GM12878 (cell line): Measurements from ENCODE around the gene USP47. TPM values are rescaled to one million over a fixed set of nuclear protein-coding genes. Genes with fewer than 3 reads are reported as not detected.

Experiments used
- ATAC-seq: fragments of 200-7000 bp; cut with Tn5 transposase; 3 replicates; pipeline ENCODE4 v1.9.1; 2020; ENCODE audit warnings: mild to moderate bottlenecking, moderate library complexity
- BruUV-seq: library from RNA; stranded (reverse); fragments of 400-500 nt; replicated peaks from 2 replicates; lab custom pipeline; 2021; lab: Mats Ljungman, UMichigan
- CTCF ChIA-PET: fragments of 300-600 bp; sonication (Branson Sonifier 250); formaldehyde crosslinking; extraction: SDS; loops from one replicate; lab custom pipeline; 2021; ENCODE audit warnings: inconsistent platforms; lab: Yijun Ruan, JAX
- POLR2A ChIA-PET: fragments of 350-600 bp; formaldehyde crosslinking; extraction: SDS; loops from one replicate; lab custom pipeline; 2021; ENCODE audit warnings: inconsistent platforms; lab: Charles Lee
- RAD21 ChIA-PET: fragments of 300-600 bp; sonication (Branson Sonifier 250); formaldehyde crosslinking; loops from one replicate; lab custom pipeline; 2023; ENCODE audit warnings: antibody characterized with exemption; ENCODE audit not compliant: unreplicated experiment; lab: Charles Lee
- SMC1A ChIA-PET: fragments of 300-600 bp; sonication (Branson Sonifier 250); formaldehyde crosslinking; loops from one replicate; lab custom pipeline; 2023; ENCODE audit not compliant: unreplicated experiment, uncharacterized antibody; lab: Charles Lee
- DNase-seq: peaks from one replicate; pipeline ENCODE4 v3.0.0-alpha.2; 2011; ENCODE audit warnings: low read depth, low spot score
- FAIRE-seq: peaks from 3 replicates; lab custom pipeline; 2011; peaks lifted over from hg19 to GRCh38; lab: Jason Lieb, UNC
- H2AFZ ChIP-seq: 2 replicates; pipeline ENCODE4 v1.6.0; 2011; ENCODE audit warnings: low read depth, low read length, control low read depth; ENCODE audit not compliant: control insufficient read depth
- H3K27ac ChIP-seq: 2 replicates; pipeline ENCODE4 v1.5.1; 2011; ENCODE audit warnings: control low read depth; ENCODE audit not compliant: control insufficient read depth, insufficient read depth
- H3K27me3 ChIP-seq, 2 experiments: replicated peaks in 1 of 2; 2 replicates each; pipeline versions ENCODE4 v1.6.0 to v1.6.1; 2011; ENCODE audit warnings: low read length in 1 of 2; ENCODE audit not compliant: control insufficient read depth in 2 of 2, insufficient read depth in 2 of 2
- H3K36me3 ChIP-seq, 2 experiments: 2 replicates each; pipeline ENCODE4 v1.5.1; 2011; ENCODE audit warnings: low read length in 1 of 2; ENCODE audit not compliant: control insufficient read depth in 2 of 2, insufficient read depth in 2 of 2
- H3K4me1 ChIP-seq: 2 replicates; pipeline ENCODE4 v1.6.1; 2011; ENCODE audit warnings: mild to moderate bottlenecking, low read length, moderate library complexity, mixed read lengths; ENCODE audit not compliant: control insufficient read depth, insufficient read depth
- H3K4me2 ChIP-seq: 2 replicates; pipeline ENCODE4 v1.6.0; 2011; ENCODE audit warnings: control low read depth; ENCODE audit not compliant: control insufficient read depth, insufficient read depth
- H3K4me3 ChIP-seq: fragments of 200-600 bp; sonication (generic); 2 replicates; pipeline ENCODE4 v1.5.1; 2016
- H3K79me2 ChIP-seq: 2 replicates; pipeline ENCODE4 v1.6.0; 2011; ENCODE audit warnings: low read length; ENCODE audit not compliant: control insufficient read depth, insufficient read depth
- H3K9ac ChIP-seq: 2 replicates; pipeline ENCODE4 v1.8.0; 2011; ENCODE audit warnings: low read length, control low read depth, mixed read lengths; ENCODE audit not compliant: control insufficient read depth, insufficient read depth
- H3K9me3 ChIP-seq: replicated peaks from 3 replicates; pipeline ENCODE4 v1.5.1; 2011; ENCODE audit warnings: mild to moderate bottlenecking, low read length; ENCODE audit not compliant: control insufficient read depth, insufficient read depth
- H4K20me1 ChIP-seq: 2 replicates; pipeline ENCODE4 v1.6.0; 2011; ENCODE audit not compliant: control insufficient read depth, insufficient read depth
- NFIC ChIP-seq: IDR thresholded peaks from 2 replicates; pipeline ENCODE4 v1.6.1; 2012; ENCODE audit warnings: low read depth, mild to moderate bottlenecking, inconsistent platforms, low read length, moderate library complexity
- RFX5 ChIP-seq: IDR thresholded peaks from 2 replicates; pipeline ENCODE4 v1.6.1; 2011; ENCODE audit warnings: low read depth, low read length, improper control_type of control experiment
- RUNX3 ChIP-seq: IDR thresholded peaks from 2 replicates; pipeline ENCODE4 v1.6.1; 2012; ENCODE audit warnings: low read length, inconsistent platforms
- TBL1XR1 ChIP-seq: IDR thresholded peaks from 2 replicates; pipeline ENCODE4 v1.6.1; 2012; ENCODE audit warnings: low read depth, low read length, improper control_type of control experiment
- ZNF217 ChIP-seq: fragments of 450-650 bp; IDR thresholded peaks from 2 replicates; pipeline ENCODE4 v1.6.1; 2017; ENCODE audit warnings: antibody characterized with exemption, mild to moderate bottlenecking
- WGBS: methylation state at CpG from one replicate; pipeline ENCODE4 v1.1.6; 2016; ENCODE audit warnings: low lambda C conversion rate; ENCODE audit not compliant: insufficient replicate concordance, insufficient coverage; ENCODE audit errors: missing lambda C conversion rate; 5-methylcytosine and 5-hydroxymethylcytosine counted together
- in situ Hi-C: fragments of 300-500 bp; cut with MboI; formaldehyde crosslinking; loops from 9 replicates; pipeline ENCODE4 v1.14.3; 2018; ENCODE audit warnings: mixed read lengths
- intact Hi-C: fragments of 100-400 bp; cut with micrococcal nuclease; formaldehyde crosslinking; loops from one replicate; pipeline ENCODE4 v1.14.2; 2022; ENCODE audit not compliant: unreplicated experiment
- polyA plus RNA-seq, 11 experiments: library from polyadenylated mRNA; depleted of rRNA in 4 of 11; unstranded in 6 of 11; stranded (reverse) in 5 of 11; fragments of >200 nt; fragmentation: Nextera tagmentation in 4 of 11; fragmentation: Illumina TruSeq in 1 of 11; extraction: Ambion mirVana in 4 of 11; extraction: Trizol in 1 of 11; gene quantifications; 1 replicate in 1 of 11; 2 replicates in 10 of 11; pipeline versions ENCODE4 v1.2.1 to v1.2.3, GENCODE V29; 2011 to 2016; ENCODE audit warnings: inconsistent platforms in 2 of 11, missing spikeins in 2 of 11, low read depth in 1 of 11
- total RNA-seq, 4 experiments: library from RNA; depleted of rRNA in 3 of 4; stranded (reverse); fragments of >200 nt in 3 of 4; fragmentation: Illumina TruSeq in 1 of 4; extraction: Trizol in 1 of 4; gene quantifications; 2 replicates each; pipeline versions ENCODE4 v1.2.1 to v1.2.3, GENCODE V29; 2013 to 2021

Gene USP47
- total and polyA plus RNA-seq, 10 of the 15 experiments (the other 5 are each of a cell fraction or from before 2014, with no cell fraction given), result 13.9 to 54.0 (median 31.6) TPM

DNA sequence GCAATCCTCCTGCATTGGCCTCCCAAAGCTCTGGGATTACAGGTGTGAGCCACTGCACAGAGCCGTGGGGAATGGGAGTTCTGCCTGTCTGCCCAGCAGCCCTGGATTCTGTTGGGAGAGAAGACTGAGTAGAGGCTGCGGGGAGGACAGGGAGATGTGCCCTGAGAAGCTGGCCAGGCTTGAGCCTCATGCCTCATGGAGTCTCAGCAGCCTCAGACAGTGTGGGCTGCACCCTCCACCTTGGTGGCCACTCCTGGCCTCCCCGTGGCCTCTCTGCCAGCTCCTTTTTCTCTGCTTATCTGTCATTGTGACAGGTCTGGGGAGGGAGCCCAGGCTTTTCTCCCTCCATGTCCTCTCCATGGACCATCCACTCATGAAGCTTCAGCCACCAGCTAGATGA lies 123.4 kb downstream of the USP47 start:
- Histone ChIP-seq H3K4me2 (no peak overlapping the region), H3K27ac (no peak overlapping the region), H3K4me3 (no peak overlapping the region), H4K20me1 (no peaks in the 10 kb centered on the region), H2AFZ (no peak overlapping the region), H3K4me1 (peaks cover 5% of the 10 kb centered on the region), H3K79me2 (no peaks in the 10 kb centered on the region), H3K36me3 (no peaks in the 10 kb centered on the region), H3K9ac (no peak overlapping the region), H3K9me3 (no peaks in the 10 kb centered on the region), H3K27me3 (no peaks in the 10 kb centered on the region; a peak in 2 of 4 replicates)
- intact Hi-C loops (no loop called here), in situ Hi-C loops (no loop called here)
- no peak for ATAC-seq
- BruUV-seq, result no TSS peak
- WGBS, result 33% methylated on average over 3 of the region's 3 CpGs
- no peak for TF ChIP-seq TBL1XR1
- TF ChIP-seq RFX5, result no peak
- TF ChIP-seq NFIC, result no peak
- TF ChIP-seq ZNF217, result no peak
- FAIRE-seq, result no peak
- RAD21 ChIA-PET, result interaction anchor here (0.5 kb wide), 1 partner anchor 1175 kb away, joined by 3 read pairs; no protein-coding TSS in a partner anchor
- SMC1A ChIA-PET, result no interaction called here
- DNase-seq, result no peak
- CTCF ChIA-PET, result interaction anchor here (1.3 kb wide), 1 partner anchor 860 kb away, joined by 3 read pairs; no protein-coding TSS in a partner anchor
- POLR2A ChIA-PET, result interaction anchor here (1.0 kb wide), 1 partner anchor 12 kb away, joined by 4 read pairs; no protein-coding TSS in a partner anchor

DNA sequence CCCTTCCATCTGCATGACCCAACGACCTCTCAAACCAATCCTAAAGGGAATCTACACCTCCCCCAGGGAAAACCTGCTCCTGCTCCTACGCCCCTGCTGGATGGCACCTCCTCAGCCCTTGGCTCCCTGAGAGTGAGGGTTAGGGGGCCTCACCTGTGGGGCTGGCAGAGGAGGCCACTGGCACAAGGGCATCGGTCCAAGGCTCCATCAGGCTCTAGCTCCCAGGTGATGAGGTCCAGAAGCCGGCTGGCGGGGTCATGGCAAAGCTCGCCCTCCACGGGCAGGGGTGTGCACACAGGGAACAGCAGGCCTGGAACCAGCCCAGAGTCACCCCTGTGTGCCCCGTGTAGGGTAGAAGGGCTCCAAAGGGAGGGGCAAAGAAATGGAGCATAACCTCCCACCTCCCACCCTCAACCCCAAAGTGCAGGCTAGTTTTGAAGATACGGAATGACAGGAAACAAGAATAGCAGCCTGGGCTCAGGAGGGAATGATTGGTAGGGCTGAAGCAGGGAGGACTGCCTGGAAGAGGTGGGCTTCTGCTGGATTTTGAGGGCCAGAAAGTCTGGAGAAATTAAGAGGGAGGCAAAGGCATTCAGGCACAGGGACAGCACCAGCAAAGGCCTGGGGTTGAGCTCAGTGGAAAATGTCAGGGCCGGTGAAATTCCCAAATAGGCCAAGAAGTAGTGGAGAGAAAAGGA lies 124.0 kb downstream of the USP47 start:
- DNase-seq, result no peak
- Histone ChIP-seq H3K9me3 (no peaks in the 10 kb centered on the region), H4K20me1 (no peaks in the 10 kb centered on the region), H3K27ac (no peak overlapping the region), H3K27me3 (no peaks in the 10 kb centered on the region; a peak in 2 of 4 replicates), H3K36me3 (no peaks in the 10 kb centered on the region), H3K4me3 (no peak overlapping the region)
- in situ Hi-C loops, result no loop called here
- BruUV-seq, result no TSS peak
- TF ChIP-seq RUNX3, result no peak
- TF ChIP-seq, all 136 proteins: peak for 0
- Histone ChIP-seq H2AFZ (no peak overlapping the region), H3K79me2 (no peaks in the 10 kb centered on the region), H3K4me1 (no peaks in the 10 kb centered on the region; the same call in 1 of the 2 replicates), H3K4me2 (no peak overlapping the region), H3K9ac (no peak overlapping the region)
- intact Hi-C loops, result loop anchor here (2.0 kb wide), 1 partner anchor 167 kb away; no protein-coding TSS in a partner anchor
- CTCF ChIA-PET, result interaction anchor here (1.3 to 2.1 kb wide), 4 partner anchors 34 to 860 kb away, joined by 3 to 7 read pairs (median 6); no protein-coding TSS in a partner anchor
- ATAC-seq, result no peak
- RAD21 ChIA-PET, result interaction anchor here (0.5 kb wide), 1 partner anchor 1176 kb away, joined by 3 read pairs; no protein-coding TSS in a partner anchor
- POLR2A ChIA-PET, result interaction anchor here (1.0 kb wide), 1 partner anchor 12 kb away, joined by 4 read pairs; no protein-coding TSS in a partner anchor
- WGBS, result 55% methylated on average over 10 of the region's 10 CpGs
- SMC1A ChIA-PET, result no interaction called here
- FAIRE-seq, result no peak
